Measurements from ENCODE around the gene SCML1.

SCML1 gene, protein sequence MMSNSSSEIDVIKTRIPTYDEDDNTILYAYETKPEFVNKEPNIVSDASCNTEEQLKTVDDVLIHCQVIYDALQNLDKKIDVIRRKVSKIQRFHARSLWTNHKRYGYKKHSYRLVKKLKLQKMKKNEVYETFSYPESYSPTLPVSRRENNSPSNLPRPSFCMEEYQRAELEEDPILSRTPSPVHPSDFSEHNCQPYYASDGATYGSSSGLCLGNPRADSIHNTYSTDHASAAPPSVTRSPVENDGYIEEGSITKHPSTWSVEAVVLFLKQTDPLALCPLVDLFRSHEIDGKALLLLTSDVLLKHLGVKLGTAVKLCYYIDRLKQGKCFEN

GRCh38 chrX:17736856-17737709, at the start of gene SCML1:
Gene SCML1 (plus strand): TSS chrX:17737493. CDS start chrX:17744187, 6,694 bp downstream.
- DNase-seq (ENCODE audit: low spot score): peak; percentile 80

DNA sequence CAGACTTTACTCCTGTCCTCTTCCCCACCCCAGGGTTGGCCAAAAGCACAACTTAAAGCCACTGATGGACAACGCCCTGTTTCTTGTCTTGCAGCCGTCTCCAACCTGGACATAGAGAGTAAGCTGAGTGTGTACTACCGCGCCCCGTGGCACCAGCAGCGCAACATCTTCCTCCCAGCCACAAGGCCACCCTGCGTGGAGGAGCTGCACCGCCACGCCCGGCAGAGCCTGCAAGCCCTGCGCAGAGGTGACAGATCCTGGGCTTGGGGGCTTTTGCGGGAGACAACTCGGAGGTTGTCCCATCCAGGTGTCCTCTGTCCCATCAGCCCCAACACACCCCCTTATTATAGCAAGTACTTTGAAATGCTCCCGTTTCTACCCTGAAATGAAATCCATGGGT, 49.6 kb upstream of the SCML1 start:
- DNase-seq (ENCODE audit: low spot score): no peak

GRCh38 chrX:17689971-17690409, 47.3 kb upstream of the SCML1 start:
- peak; percentile 30 for DNase-seq (ENCODE audit: low spot score)

DNA sequence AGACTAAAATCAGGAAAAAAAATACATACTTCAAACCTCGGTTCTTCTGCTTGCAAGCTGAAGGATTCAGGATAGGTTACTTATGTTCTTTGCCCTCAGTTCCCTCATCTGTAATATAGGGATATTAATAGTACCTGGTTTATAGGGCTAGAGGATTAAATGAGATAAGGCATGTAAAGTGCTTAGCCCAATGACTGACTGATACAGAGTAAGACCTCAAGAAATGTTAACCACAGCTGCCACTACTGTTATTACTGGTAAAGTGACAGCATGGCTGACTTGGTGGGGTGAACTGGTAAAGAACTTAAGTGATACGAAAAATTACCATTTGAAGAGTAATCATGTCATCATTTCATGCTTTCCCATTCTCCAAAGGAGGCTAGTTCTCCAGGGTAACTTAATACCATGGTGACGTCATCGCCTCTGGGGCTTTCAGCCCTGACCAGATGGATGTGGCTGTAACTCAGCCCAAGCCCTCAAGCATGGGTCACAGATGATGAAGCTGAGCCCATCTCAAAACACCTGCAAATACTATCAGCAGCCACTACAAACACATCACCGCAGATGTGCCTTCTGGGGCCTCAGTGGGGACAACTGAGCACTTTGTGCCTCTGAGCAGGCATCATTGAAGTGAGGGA, 44.5 kb upstream of the SCML1 start:
- no peak for DNase-seq (ENCODE audit: low spot score)

DNA sequence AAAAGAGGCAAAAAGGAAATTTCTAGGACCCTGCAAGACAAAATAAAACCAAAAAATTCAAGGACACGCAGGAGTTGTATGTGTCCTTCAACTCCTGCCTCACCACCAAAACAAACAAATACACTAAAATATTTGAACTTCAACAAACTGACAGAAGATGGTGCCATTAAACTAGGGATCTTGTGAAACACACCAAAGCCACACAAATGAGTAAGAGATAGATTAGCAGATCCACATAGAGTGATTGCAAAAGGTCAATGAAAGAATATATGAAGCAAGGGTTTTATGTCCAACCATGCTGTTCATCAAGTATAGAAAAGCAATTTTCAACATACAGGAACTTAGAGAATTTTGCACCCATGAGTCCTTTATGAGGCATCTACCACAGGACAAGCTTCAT, 40.1 kb upstream of the SCML1 start:
- peak; percentile 1 for DNase-seq (ENCODE audit: low spot score)

- no peak for DNase-seq (ENCODE audit: low spot score)
These were observed 36.3 kb upstream of the SCML1 start for GRCh38 chrX:17700976-17701375.

- no peak for DNase-seq (ENCODE audit: low spot score)
These were observed 34.1 kb upstream of the SCML1 start for GRCh38 chrX:17703201-17703600.

DNA sequence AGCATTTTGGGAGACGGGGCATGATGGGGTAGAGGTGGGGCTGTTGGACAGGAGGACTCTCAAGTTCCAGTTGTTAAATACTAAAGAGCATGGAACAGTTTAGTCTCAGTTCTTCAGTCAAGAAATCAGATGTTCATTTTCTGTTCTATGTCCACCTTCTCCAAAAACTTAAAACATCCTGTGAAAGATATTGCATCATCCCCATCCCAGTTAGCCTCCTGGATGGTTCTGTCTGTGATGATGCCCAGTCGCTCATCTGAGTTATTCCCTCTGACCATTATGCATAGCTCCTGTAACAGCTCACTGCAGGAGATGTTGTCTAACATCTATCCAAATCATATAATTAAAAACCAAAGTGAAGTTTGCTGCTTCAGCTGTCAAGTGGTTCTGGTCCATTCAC, 32.1 kb upstream of the SCML1 start:
- no peak for DNase-seq (ENCODE audit: low spot score)

DNA sequence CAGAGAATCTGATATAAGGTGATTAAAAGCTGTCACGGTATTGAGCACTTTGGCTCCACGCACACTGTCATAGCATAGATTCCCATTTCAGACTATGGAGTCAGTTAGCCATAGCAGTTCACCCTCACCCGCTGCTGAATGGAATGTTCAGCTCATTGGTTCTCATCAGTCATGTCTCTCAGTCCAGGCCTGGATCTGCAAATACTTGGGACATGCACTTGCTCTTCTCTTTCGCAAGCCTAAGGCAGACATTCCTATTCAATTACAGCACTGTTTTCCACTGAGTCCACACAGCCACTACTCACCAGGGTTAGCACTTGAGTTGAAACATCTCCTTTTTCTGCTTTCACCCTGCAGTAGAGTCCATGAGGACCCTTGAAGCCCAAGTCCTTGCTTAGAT, 30.6 kb upstream of the SCML1 start:
- DNase-seq (ENCODE audit: low spot score): no peak

- DNase-seq (ENCODE audit: low spot score): no peak
These were observed 29.6 kb upstream of the SCML1 start for GRCh38 chrX:17707731-17708130.

DNA sequence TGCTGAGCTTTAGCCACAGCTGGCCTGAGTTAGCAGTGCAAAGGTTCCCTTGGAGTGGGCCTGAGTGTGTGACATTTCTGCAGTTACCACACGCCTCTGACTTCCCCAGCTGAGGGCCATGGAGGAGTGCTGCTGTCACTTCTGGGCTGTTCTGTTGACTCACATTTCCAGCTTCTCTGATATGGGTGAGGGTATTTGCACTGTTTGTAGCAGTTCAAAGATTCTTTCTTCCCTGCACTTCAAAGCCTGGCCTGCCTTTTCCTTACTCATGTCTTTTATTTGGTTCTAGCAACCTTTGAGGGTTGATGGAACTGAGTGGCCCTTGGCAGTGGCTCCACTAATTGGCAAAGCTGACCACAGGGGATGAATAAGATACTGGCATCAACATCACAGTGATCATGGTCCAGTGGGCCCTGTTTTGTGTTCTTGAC, 26.4 kb upstream of the SCML1 start:
- no peak for DNase-seq (ENCODE audit: low spot score)

DNA sequence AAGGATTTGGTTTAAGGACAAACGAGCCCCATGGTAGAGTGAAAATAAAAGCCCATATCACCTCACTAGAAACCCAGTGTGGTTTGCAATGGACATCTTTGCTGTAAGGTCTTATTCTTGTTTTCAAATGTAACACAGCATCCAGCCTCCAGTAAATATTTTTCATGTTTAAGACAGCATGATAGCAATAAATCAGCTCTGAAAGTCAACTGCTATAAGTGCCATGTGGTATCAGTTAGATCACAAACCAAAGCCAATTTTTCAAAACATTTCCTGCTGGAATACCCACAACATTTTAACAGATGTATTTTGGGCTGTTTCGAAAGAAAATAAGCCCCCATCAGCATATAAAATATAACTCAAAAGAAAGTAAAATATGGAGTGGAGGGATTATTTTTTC, 24.0 kb upstream of the SCML1 start:
- DNase-seq (ENCODE audit: low spot score): no peak

DNA sequence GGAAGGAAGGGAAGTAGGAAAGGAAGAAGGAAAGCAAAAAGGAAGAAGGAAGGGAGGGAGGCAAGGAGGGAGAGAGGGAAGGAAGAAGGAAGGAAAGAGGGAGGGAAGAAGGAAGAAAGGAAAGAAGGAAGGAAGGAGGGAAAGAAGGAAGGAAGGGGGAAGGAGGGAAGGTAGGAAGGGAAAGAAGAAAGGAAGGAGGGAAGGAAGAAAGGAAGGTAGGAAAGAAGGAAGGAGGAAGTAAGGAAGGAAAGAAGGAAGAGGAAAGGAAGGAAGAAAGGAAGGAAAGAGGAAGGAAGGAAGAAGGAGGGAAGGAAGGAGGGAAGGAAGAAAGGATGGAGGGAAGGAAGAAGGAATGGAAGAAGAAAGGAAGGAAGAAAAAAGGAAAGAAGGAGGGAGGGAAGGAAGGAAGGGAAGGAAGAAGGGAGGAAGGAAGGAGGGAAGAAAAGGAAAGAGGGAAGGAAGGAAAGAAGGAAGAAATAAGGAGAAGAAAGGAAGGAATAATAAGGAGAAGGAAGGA, 18.6 kb upstream of the SCML1 start:
- DNase-seq (ENCODE audit: low spot score): no peak

- no peak for DNase-seq (ENCODE audit: low spot score)
These were observed 17.6 kb upstream of the SCML1 start for GRCh38 chrX:17719711-17720110.

DNA sequence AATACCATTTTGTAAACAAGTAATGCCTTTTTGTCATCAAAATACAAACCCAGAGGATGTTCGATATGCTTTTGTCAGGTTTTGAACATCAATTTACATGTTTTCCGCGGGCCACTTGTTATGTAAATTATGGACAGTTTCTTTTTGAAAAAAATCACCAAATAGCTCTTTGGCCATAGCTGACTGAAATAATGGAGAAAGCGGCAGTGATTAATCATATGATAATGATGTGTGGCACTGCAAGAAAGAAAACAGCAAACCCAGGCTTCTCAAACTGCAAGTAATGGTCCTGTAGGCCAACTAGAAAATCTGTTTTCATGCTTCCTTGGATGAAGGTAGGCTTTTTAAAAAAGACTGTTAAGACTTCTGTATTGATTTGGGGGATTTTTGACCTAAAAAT, 15.6 kb upstream of the SCML1 start:
- DNase-seq (ENCODE audit: low spot score): no peak

- DNase-seq (ENCODE audit: low spot score): no peak
These were observed 12.1 kb upstream of the SCML1 start for GRCh38 chrX:17725181-17725580.

GRCh38 chrX:17732138-17732783, 5.0 kb upstream of the SCML1 start:
- no peak for DNase-seq (ENCODE audit: low spot score)

DNA sequence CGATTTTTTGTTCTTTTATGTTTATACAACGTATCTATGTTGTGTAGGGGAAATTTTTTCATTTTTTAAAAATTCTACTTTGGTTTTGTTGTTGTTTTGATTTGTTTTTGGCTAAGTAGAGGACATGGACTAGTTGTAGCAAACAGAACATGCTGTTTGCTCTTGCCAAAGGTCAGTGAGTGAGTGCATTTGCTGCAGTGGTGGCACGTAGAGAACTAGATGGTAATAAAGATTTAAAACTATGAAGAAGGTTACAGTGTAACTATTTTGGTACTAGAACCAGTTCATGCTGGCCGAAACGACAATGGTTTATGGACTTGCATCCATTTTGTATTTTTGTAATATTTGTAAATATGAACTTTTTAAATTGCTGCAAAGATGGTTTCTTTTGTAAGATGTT, 1.9 kb upstream of the SCML1 start:
- no peak for DNase-seq (ENCODE audit: low spot score)

GRCh38 chrX:17736478-17736855, 826 bp upstream of the SCML1 start:
- no peak for DNase-seq (ENCODE audit: low spot score)

DNA sequence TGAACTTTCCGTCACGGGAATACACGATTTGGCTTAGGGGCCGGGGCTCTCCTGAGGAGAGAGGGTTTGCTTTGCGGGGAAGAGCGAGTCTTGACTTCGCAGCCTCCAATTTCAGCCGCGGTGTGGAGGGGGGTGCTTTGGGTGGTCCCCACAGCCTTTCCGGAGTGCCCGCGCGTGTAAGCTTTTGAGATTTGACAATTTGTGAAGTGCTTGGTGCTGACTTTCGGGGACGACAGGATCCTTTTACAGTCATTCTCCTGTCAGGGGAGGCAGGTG, 355 bp downstream of the SCML1 start:
- DNase-seq (ENCODE audit: low spot score): no peak

GRCh38 chrX:17737986-17738713, 857 bp downstream of the SCML1 start:
- peak; percentile 45 for DNase-seq (ENCODE audit: low spot score)
